ENCODE measurements around the gene NBEAL2. TPM values are rescaled to one million over a fixed set of nuclear protein-coding genes. Genes with fewer than 3 reads are reported as not detected.

Gene NBEAL2
- total and polyA plus RNA-seq, 2 of the 8 experiments (the other 6 are each of a cell fraction or from before 2014, with no cell fraction given) = 27.3 to 46.9 TPM

- no peak overlapping the region for H4K5ac ChIP-seq (ENCODE audit: insufficient read length, low read depth, low read length)
- peaks cover 5 to 14% (median 9%) of the 10 kb centered on the region in 4 experiments; a peak in 5 of 7 replicates for H3K4me1 ChIP-seq (replicated peaks in 1 of 4; ENCODE audit: control insufficient read depth in 3 of 4, insufficient read depth in 4 of 4, low read length in 3 of 4)
- no peak overlapping the region for H3K27ac ChIP-seq (ENCODE audit: low read depth, low read length)
- no peak overlapping the region for H2BK5ac ChIP-seq (ENCODE audit: low read depth, low read length)
- H3K79me1 ChIP-seq (ENCODE audit: low read depth, low read length) = peaks cover 43% of the 10 kb centered on the region
- CTCF ChIA-PET (ENCODE audit: partially characterized antibody) = interaction anchor here (0.9 to 1.9 kb wide), 5 partner anchors 8 to 25 kb away, joined by 3 to 8 read pairs (median 6); no protein-coding TSS in a partner anchor
- H3K14ac ChIP-seq (ENCODE audit: insufficient read length) = no peak overlapping the region
- H2AFZ ChIP-seq (ENCODE audit: low read length) = no peak overlapping the region
- no peak overlapping the region for H2BK12ac ChIP-seq (ENCODE audit: low read depth, low read length)
- H3K27me3 ChIP-seq (replicated peaks in 1 of 4; ENCODE audit: control insufficient read depth in 3 of 4, extremely low read depth in 1 of 4, insufficient read depth in 3 of 4, low read length in 3 of 4) = no peaks in the 10 kb centered on the region
- POLR2A ChIA-PET (ENCODE audit: partially characterized antibody) = interaction anchor here (1.0 to 1.7 kb wide), 3 partner anchors 9 to 48 kb away, joined by 3 to 8 read pairs (median 4); no protein-coding TSS in a partner anchor
- H4K8ac ChIP-seq (ENCODE audit: extremely low read depth, insufficient read depth, low read length) = no peak overlapping the region
- H3K9ac ChIP-seq (replicated peaks in 1 of 4; ENCODE audit: extremely low read depth in 1 of 4, low read depth in 3 of 4, low read length in 3 of 4) = no peak overlapping the region
- DNase-seq (ENCODE audit: low read depth in 1 of 2, low spot score in 2 of 2) (no peak), FAIRE-seq (no peak)
- H3K79me2 ChIP-seq (ENCODE audit: control insufficient read depth in 1 of 2, insufficient read depth in 2 of 2, low read length in 2 of 2) = peaks cover 12 to 93% of the 10 kb centered on the region in 2 experiments
- H3K4me3 ChIP-seq (ENCODE audit: extremely low read depth in 1 of 4, insufficient read depth in 2 of 4, low read depth in 3 of 4, low read length in 4 of 4) = no peak overlapping the region
- no peaks in the 10 kb centered on the region; the same call in 1 of the 2 replicates for H3K23me2 ChIP-seq (ENCODE audit: low read depth, low read length)
- no peak overlapping the region for H2AK5ac ChIP-seq (ENCODE audit: low read depth, low read length)
- 89% methylated on average over 7 of the region's 8 CpGs; no CpG with 5 or more reads in 1 of the 2 experiments for WGBS, 2 experiments (ENCODE audit: extremely low coverage in 1 of 2, insufficient coverage in 1 of 2, insufficient read length in 1 of 2, insufficient replicate concordance in 2 of 2, low coverage in 1 of 2, low lambda C conversion rate in 2 of 2, missing lambda C conversion rate in 1 of 2)
- no peak overlapping the region; a peak in 1 of 4 replicates for H3K4me2 ChIP-seq (ENCODE audit: insufficient read depth in 1 of 2, low read depth in 2 of 2, low read length in 2 of 2)
- no peak overlapping the region for H3K56ac ChIP-seq (replicated peaks; ENCODE audit: insufficient read length, low read depth, low read length)
- no peak overlapping the region for H4K91ac ChIP-seq (replicated peaks; ENCODE audit: insufficient read length, low read length)
- H2BK120ac ChIP-seq (replicated peaks; ENCODE audit: low read depth, low read length) = no peak overlapping the region
- H3K18ac ChIP-seq (ENCODE audit: extremely low read depth, low read length) = no peak overlapping the region
- H3K23ac ChIP-seq (ENCODE audit: insufficient read length) = no peak overlapping the region
- peaks cover 42 to 54% of the 10 kb centered on the region in 2 experiments for H4K20me1 ChIP-seq (replicated peaks in 1 of 2; ENCODE audit: control insufficient read depth in 1 of 2, insufficient read depth in 2 of 2, low read length in 2 of 2)
- no peaks in the 10 kb centered on the region for H3K9me3 ChIP-seq (ENCODE audit: insufficient read depth in 2 of 2, low read depth in 1 of 2, low read length in 1 of 2)
- no peak overlapping the region for H2BK20ac ChIP-seq (ENCODE audit: low read length)
- no peak overlapping the region for H3K4ac ChIP-seq (replicated peaks; ENCODE audit: insufficient read length, low read depth, low read length)
- H3K36me3 ChIP-seq (ENCODE audit: control insufficient read depth in 2 of 4, insufficient read depth in 4 of 4, low read length in 3 of 4) = peaks cover 0 to 6% (median 1%) of the 10 kb centered on the region in 4 experiments; a peak in 3 of 8 replicates
- no peak overlapping the region for H2BK15ac ChIP-seq (ENCODE audit: low read length)
- TF ChIP-seq MAX (IDR thresholded peaks at IDR 0.05) (no peak), CTBP2 (IDR thresholded peaks at IDR 0.05; ENCODE audit: borderline replicate concordance, insufficient read depth, insufficient read length, low read length) (no peak), HDAC2 (IDR thresholded peaks at IDR 0.05; ENCODE audit: borderline replicate concordance in 1 of 2, low read depth in 2 of 2, low read length in 2 of 2) (no peak), JUN (IDR thresholded peaks at IDR 0.05; ENCODE audit: low read depth, low read length) (no peak), KDM5A (IDR thresholded peaks at IDR 0.05; ENCODE audit: low read length) (no peak), SUZ12 (IDR thresholded peaks at IDR 0.05; ENCODE audit: low read length) (no peak), GABPA (IDR thresholded peaks at IDR 0.05; ENCODE audit: borderline replicate concordance, insufficient read depth, low read length) (no peak), NANOG (IDR thresholded peaks at IDR 0.05; ENCODE audit: insufficient read depth, low read depth, low read length, poor library complexity, severe bottlenecking) (no peak), ATF3 (IDR thresholded peaks at IDR 0.05; ENCODE audit: insufficient read depth, low read depth, low read length) (no peak), CBX5 (IDR thresholded peaks at IDR 0.05; ENCODE audit: low read depth, low read length) (no peak), RBBP5 (IDR thresholded peaks at IDR 0.05; ENCODE audit: borderline replicate concordance, low read depth, low read length) (no peak), TCF12 (IDR thresholded peaks at IDR 0.05; ENCODE audit: low read depth, low read length) (no peak)
These were observed 35.3 kb upstream of the NBEAL2 start for GRCh38 chr3:46944191-46944590.
